C4-2B (cell line): ENCODE measurements around the gene GRM7.

ENCODE experiments used
- ZFX ChIP-seq: fragments of 450-650 bp; IDR thresholded peaks from 2 replicates; pipeline ENCODE4 v1.6.1; 2017
- TF ChIP-seq, protein P1 (sequence below): fragments of 450-650 bp; conservative IDR thresholded peaks from 2 replicates; pipeline ENCODE4 v1.5.1; 2017; ENCODE audit warnings: mild to moderate bottlenecking

DNA sequence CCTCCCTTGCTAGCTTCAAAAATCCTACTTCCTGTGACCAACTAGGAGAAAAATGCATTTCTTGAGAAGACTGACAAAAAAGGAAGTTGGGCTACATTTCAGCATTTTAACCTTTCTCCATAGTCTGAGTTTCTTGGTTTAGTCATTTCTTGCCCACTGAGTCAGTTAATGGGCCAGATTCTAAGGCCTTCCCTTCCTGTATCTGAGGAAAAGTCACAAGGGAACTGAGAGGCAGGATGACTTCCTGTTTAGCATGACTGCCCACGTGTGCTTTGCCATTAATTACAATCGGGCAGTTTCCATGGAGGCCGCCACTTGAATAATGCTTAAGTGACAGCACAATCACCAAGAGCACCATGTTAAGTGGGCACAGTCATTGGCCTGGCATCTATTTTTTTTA, 846.3 kb downstream of the GRM7 start:
- TF ChIP-seq, protein P1, sequence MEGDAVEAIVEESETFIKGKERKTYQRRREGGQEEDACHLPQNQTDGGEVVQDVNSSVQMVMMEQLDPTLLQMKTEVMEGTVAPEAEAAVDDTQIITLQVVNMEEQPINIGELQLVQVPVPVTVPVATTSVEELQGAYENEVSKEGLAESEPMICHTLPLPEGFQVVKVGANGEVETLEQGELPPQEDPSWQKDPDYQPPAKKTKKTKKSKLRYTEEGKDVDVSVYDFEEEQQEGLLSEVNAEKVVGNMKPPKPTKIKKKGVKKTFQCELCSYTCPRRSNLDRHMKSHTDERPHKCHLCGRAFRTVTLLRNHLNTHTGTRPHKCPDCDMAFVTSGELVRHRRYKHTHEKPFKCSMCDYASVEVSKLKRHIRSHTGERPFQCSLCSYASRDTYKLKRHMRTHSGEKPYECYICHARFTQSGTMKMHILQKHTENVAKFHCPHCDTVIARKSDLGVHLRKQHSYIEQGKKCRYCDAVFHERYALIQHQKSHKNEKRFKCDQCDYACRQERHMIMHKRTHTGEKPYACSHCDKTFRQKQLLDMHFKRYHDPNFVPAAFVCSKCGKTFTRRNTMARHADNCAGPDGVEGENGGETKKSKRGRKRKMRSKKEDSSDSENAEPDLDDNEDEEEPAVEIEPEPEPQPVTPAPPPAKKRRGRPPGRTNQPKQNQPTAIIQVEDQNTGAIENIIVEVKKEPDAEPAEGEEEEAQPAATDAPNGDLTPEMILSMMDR: no peak
- TF ChIP-seq ZFX: no peak
